Femur (tissue), 1 donor: ENCODE data around the gene RNF2.

Experiments used
- DNase-seq: peaks from one replicate; pipeline ENCODE4 v3.0.0-alpha.2; 2017

Gene RNF2

GRCh38 chr1:185096531-185096930, 51.2 kb downstream of the RNF2 start:
- DNase-seq, result no peak

DNA sequence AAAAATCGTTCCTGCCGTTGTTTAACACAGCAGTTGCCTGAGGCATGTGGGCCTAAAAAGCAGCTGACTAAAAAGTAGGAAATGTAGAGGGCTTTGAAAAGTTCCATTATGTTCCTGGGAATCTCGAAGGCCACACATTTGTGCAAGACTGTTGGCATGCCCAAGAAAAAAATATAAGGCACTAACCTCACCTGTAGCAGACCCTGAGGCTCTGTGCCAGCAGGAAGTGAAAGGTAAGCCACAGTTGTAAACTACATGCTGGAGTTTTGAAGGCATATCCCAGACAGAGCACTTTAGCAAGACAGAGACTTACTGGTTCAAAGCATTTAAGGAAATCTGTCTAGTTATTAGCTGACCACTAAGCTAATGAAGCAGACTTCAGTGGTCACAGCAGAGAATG, 58.7 kb downstream of the RNF2 start:
- DNase-seq, result no peak

DNA sequence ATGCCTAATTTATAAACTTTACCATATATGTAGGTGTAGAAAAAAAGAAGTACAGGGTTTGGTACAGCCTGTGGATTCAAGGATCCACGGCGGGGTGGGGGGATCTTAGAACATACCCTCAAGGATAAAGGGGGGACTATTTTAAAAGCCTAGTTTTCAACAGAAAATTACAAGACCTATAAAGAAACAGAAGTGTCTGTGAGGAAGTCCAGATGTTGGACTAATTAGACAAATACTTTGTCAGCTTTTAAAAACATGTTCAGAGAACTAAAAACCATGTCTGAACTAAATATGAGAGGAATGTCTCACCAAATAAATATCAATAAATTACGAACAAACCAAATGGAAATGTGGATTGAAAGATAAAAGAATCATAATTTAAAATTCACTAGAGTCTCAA, 59.8 kb downstream of the RNF2 start:
- no peak for DNase-seq

DNA sequence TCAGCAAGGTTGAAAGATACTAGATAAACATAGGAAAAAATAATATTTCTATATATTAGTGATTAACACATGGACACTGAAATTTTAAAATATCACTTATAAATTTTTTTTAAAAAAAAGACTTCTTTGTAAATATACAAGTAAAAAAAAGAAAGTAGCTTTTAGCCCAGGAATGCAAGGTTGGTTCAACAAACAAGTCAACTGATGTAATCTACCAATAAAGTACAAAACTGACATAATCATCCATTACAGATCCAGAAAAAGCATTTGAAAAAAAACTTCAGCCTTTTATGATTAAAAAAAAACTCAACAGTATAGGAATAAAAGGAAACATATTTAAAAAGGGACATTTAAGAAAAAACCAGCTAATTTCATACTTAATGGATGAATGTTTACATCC, 63.0 kb downstream of the RNF2 start:
- DNase-seq, result no peak

DNA sequence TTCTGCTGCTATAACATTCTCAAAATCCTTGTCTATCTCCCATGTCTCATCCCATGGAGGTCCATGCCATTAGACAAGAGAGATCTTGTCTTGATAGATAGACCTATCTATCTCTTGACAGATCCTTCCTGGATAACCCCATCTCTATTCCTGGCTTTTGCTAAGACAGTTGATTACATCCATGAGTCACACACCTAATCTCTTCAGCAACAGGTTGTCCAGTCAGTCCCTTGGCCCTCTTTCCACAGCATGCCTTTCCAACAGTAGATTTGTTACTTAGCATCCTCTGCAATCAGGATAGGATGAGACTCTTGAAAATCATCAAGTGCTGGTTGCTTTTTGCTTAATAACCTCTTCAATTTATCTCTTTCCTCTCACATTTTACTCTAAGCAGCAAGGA, 64.8 kb downstream of the RNF2 start:
- DNase-seq, result no peak

GRCh38 chr1:185111873-185112272, 66.5 kb downstream of the RNF2 start:
- no peak for DNase-seq

DNA sequence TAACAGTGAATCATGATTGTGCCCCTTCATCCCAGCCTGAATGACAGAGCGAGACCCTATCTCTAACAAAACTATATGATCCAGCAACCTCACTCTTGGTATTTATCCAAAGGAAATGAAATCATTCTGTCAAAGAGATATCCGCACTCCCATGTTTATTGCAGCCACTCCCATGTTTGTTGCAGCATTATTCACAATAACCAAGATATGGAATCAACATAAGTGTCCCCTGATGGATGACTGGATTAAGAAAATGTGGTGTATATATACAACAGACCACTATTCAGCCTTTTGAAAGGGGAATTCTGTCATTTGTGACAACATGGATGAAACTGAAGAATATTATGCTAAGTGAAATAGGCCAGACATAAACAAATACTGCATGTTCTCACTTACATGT, 67.0 kb downstream of the RNF2 start:
- no peak for DNase-seq

DNA sequence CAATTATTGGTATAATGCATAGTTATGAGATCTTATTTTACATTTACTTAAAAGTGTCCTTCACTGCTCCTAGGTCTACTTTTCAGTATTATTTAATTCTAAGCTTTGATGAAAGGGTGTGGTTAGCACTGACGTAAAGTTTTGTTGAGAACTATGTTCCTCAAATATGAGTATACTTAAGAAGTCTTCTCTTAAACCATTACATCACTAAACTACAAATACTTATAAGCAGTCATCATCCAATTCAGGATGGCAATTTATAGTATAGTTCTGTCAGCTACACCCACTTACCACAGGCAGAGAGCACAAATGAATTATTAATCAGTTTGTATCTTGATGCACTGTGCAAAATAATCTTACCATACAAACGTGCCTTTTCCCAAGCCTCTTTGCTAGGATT, 84.3 kb downstream of the RNF2 start:
- DNase-seq, result no peak

- DNase-seq, result no peak
Observed at GRCh38 chr1:185132534-185132933, 87.2 kb downstream of the RNF2 start.

DNA sequence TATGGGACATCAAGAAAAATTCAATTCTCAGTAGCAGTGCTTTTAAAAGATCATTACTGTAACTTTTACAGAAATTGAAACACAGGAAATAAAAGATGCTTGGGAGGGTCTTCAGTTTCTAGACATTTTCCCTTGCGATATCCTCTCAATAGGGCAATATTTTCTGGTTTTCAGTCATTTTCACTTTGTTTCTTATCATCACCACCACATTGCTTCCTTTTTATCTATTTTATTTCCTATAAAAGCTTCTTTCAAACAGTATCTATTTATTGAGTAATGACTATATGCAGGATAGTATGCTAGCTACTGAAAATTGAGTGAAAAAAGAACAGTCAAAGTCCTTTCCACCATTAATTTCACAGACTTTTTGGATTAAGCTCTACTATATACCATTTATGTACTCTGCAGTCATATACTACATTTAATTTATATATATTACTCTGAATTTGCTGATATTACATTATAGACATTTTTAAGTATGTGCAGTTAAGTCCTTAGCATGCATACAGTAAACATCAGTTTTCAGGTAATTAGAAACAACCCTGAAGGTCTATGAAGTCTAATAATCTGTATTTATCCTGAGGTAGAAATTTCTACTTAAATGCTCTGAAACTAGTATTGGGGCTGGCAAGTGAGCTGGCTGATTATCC, 92.7 kb downstream of the RNF2 start:
- DNase-seq, result no peak

DNA sequence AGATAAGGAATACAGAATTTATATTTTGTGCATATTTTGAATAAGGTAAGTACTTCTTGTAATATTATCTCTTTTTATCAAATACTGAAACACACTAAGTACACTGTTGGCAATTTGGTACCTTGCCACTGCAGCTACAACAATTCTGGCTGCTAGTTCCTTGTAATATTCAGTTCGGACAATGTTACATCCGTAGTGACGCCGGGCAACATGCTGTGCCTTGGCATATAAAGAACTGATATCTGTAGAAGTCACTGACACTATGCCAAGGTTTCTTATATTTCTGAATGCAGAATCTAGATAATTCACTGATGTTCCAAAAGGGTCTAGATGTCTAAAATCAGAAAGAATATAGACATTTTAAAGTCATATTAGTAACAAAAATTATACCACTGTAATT, 93.9 kb downstream of the RNF2 start:
- no peak for DNase-seq

DNA sequence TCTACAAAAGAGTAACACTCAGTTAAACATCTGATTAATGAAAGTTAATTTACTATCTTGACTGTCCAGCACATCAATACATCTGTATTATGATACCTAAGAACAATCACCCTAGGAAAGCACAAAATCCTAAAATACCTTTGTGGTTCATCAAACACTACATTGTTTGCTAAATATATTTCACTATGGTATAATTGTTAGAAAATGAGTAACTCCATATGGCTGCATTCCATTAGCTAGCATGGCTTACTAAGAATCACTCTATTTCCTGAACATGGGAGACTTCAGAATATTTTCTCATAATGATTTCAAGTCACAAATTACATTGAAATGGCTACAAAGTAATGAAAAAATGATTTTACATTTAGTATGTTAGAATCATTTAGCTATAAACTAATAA, 98.9 kb downstream of the RNF2 start:
- no peak for DNase-seq

GRCh38 chr1:185151215-185151614, 105.9 kb downstream of the RNF2 start:
- DNase-seq, result no peak
